ENCODE results near the gene ATP5PO. TPM values are rescaled to one million over a fixed set of nuclear protein-coding genes. Genes with fewer than 3 reads are reported as not detected.

The ATP5PO gene
- total RNA-seq, 1 experiment from 2014 or later: 190 TPM

- no peak overlapping the region for H3K4me3 ChIP-seq (ENCODE audit: low read depth in 2 of 2, low read length in 2 of 2)
- peaks cover 20% of the 10 kb centered on the region for H3K4me1 ChIP-seq (ENCODE audit: control insufficient read depth, insufficient read depth, low read length)
- intact Hi-C loops (cut with micrococcal nuclease; ENCODE audit: unreplicated experiment): loop anchor here (10.0 kb wide), 1 partner anchor 131 kb away; the partner anchor contains the start of genes MRPS6 and SLC5A3
- ChIA-PET CTCF (no interaction called here), POLR2A (no interaction called here)
- no peaks in the 10 kb centered on the region for H3K27me3 ChIP-seq (ENCODE audit: control insufficient read depth, insufficient read depth, low read length)
- peaks cover 3% of the 10 kb centered on the region; the same call in 1 of the 2 replicates for H3K9me3 ChIP-seq (ENCODE audit: control insufficient read depth, insufficient read depth, low read depth, low read length)
- DNase-seq (ENCODE audit: low read depth, low spot score) (no peak), ATAC-seq (no peak)
- TF ChIP-seq REST (IDR thresholded peaks at IDR 0.05; ENCODE audit: insufficient read depth in 1 of 2, low read depth in 2 of 2, low read length in 1 of 2) (no peak), SIN3A (IDR thresholded peaks at IDR 0.05; ENCODE audit: borderline replicate concordance, insufficient read depth, low read depth, low read length) (no peak), CTCF (IDR thresholded peaks at IDR 0.05) (no peak), TCF7L2 (IDR thresholded peaks at IDR 0.05; ENCODE audit: low read depth, low read length) (no peak), POLR2AphosphoS5 (IDR thresholded peaks at IDR 0.05; ENCODE audit: low read depth, low read length) (no peak)
- in situ Hi-C loops (cut with HindIII; ENCODE audit: low pct_unique_long_range_greater_than_20kb, low sequenced_read_pairs): no loop called here
- H3K27ac ChIP-seq (ENCODE audit: low read length): peak overlapping the region; percentile 37; the same call in 1 of the 2 replicates
- no TSS peak for BruUV-seq (replicated peaks)
- no peaks in the 10 kb centered on the region for H3K36me3 ChIP-seq (ENCODE audit: control insufficient read depth, insufficient read depth, low read length)
Measured at GRCh38 chr21:33944185-33944763, 28.7 kb upstream of the ATP5PO start.

GRCh38 chr21:33943293-33943692, 27.7 kb upstream of the ATP5PO start:
- peaks cover 3% of the 10 kb centered on the region; the same call in 1 of the 2 replicates for H3K9me3 ChIP-seq (ENCODE audit: control insufficient read depth, insufficient read depth, low read depth, low read length)
- in situ Hi-C loops (cut with HindIII; ENCODE audit: low pct_unique_long_range_greater_than_20kb, low sequenced_read_pairs): no loop called here
- no TSS peak for BruUV-seq (replicated peaks)
- no peaks in the 10 kb centered on the region for H3K27me3 ChIP-seq (ENCODE audit: control insufficient read depth, insufficient read depth, low read length)
- ChIA-PET POLR2A (no interaction called here), CTCF (interaction anchor here (0.5 kb wide), 1 partner anchor 46 kb away, joined by 3 read pairs; no protein-coding TSS in a partner anchor)
- H3K27ac ChIP-seq (ENCODE audit: low read length): no peak overlapping the region; the same call in 1 of the 2 replicates
- DNase-seq (ENCODE audit: low read depth, low spot score) (no peak), ATAC-seq (no peak)
- intact Hi-C loops (cut with micrococcal nuclease; ENCODE audit: unreplicated experiment): loop anchor here (10.0 kb wide), 1 partner anchor 132 kb away; the partner anchor contains the start of genes MRPS6 and SLC5A3
- TF ChIP-seq REST (IDR thresholded peaks at IDR 0.05; ENCODE audit: insufficient read depth in 1 of 2, low read depth in 2 of 2, low read length in 1 of 2) (no peak), POLR2AphosphoS5 (IDR thresholded peaks at IDR 0.05; ENCODE audit: low read depth, low read length) (no peak), TCF7L2 (IDR thresholded peaks at IDR 0.05; ENCODE audit: low read depth, low read length) (no peak), SIN3A (IDR thresholded peaks at IDR 0.05; ENCODE audit: borderline replicate concordance, insufficient read depth, low read depth, low read length) (no peak), CTCF (IDR thresholded peaks at IDR 0.05) (no peak)
- H3K4me3 ChIP-seq (ENCODE audit: low read depth in 2 of 2, low read length in 2 of 2): no peak overlapping the region
- peaks cover 11% of the 10 kb centered on the region for H3K4me1 ChIP-seq (ENCODE audit: control insufficient read depth, insufficient read depth, low read length)
- H3K36me3 ChIP-seq (ENCODE audit: control insufficient read depth, insufficient read depth, low read length): no peaks in the 10 kb centered on the region
